GM21447 (cell line): ENCODE measurements around the gene PAXIP1.
A peak's percentile ranks its signal among the peaks of the same experiment; 100 is the strongest.

Experiments used
- ATAC-seq: cut with Tn5 transposase; IDR thresholded peaks from one replicate; pipeline ENCODE4 v1.9.1; 2021; ENCODE audit not compliant: unreplicated experiment

The PAXIP1 gene

GRCh38 chr7:154996101-154996500, 6.8 kb downstream of the PAXIP1 start:
- ATAC-seq = no peak

DNA sequence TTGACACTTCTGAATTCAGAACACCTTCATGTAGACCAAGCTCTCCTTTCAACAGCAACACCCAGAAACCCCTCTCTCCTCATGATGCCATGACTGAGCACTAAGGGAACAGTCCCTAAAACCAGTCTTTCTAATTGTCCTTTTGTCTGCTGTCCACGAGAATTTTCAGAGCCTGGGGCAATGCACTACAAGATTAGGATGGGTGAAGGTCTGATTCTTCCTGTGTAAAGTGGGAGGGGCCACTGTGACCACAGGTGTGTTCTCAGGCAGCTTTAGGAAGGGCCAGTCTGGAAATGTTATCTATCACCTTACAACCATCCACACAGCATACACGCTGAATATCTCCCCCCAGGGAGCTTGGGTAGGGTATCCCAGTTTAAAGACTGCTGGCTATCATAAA, 7.9 kb downstream of the PAXIP1 start:
- no peak for ATAC-seq

DNA sequence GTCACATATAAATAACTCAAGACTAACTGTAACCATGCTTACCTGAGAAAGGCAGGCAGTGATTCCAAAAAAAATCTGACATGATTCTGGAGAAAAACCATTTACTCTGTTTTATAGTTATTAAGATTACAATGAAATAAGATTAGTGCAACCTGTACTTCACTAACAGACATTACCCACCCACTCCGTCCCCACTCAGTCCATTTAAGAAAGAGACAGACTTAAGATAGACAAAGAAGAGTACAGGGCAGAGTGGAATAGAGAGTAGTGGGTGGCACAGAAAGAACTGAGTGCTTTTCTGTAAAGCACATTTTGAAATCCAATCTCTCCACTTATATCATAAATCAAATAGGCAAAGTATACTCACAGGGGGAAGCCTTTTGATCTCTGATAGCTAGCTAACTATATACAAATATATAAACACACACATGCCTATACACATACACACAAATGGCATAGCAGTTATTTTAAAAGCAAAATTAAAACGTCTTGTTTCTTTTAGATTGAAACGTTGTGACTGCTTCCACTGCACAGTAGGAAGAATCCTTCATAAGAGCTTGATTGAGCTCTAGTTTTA, 11.9 kb downstream of the PAXIP1 start:
- ATAC-seq = no peak

GRCh38 chr7:154987571-154987970, 15.4 kb downstream of the PAXIP1 start:
- no peak for ATAC-seq

- ATAC-seq = no peak
These were observed 16.6 kb downstream of the PAXIP1 start for GRCh38 chr7:154986200-154986945.

DNA sequence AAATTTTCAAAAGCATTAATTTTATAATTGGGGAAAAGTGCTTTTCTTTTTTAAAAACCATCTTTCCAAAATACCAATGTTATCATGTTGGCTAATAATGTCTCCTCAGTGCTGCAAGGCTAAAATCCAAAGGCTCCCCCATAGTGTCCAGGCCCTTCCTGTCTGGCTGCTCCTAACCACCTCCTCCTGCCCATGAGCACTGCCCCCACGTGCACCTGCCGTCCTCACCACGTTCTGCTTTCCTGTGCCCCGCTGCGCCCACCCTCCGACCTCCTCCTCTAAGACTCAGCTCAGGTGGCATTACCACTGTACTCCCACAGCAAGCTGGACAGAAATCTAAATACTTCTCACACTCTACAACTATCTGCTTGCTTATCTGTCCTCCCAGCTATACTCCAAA, 17.7 kb downstream of the PAXIP1 start:
- ATAC-seq = no peak

DNA sequence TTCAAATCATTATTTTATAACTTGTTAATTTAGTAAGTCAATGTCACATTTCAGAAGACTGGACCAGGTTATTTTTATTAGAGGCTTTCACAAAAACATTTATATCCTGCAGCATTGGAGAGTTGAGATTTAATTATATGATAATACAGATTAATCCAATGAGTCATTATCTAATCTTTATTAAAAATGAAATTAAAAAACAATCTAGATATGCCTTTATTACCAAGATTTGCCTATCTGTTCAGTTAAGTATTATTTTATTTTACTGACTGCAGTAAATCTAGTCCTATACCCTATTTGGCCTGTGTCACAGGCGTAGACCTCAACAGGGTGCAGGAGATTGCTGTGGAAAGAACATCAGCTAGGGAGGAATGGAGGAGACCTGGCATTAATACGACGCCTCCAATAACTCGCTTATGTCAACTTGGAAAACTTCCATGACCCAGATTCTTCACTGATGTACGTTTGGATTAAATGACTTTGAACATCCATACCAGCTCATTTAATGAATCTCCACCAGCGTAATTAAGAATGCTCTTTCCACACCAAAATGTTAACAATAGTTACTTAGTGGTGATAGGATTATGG, 18.2 kb downstream of the PAXIP1 start:
- no peak for ATAC-seq

- no peak for ATAC-seq
These were observed 24.9 kb downstream of the PAXIP1 start for GRCh38 chr7:154978017-154978416.

DNA sequence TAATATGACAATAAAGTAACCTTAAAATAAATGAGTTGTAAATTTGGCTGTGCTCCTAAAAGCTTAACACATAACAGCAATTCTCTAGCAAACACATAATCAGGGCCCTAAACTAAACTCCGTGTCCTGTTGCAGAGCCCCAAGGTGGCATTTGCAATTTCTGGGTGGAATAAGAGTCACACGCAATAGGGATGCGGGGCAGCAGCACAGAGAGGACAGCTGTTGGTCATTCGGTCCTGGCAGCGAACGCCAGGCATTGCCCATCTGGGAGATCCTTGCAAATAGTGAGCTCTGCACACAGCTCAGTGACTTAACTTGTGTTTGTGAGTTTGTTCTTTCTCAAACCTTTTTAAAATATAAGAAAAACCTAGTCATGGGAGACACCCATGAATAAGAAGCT, 25.7 kb downstream of the PAXIP1 start:
- ATAC-seq = no peak

DNA sequence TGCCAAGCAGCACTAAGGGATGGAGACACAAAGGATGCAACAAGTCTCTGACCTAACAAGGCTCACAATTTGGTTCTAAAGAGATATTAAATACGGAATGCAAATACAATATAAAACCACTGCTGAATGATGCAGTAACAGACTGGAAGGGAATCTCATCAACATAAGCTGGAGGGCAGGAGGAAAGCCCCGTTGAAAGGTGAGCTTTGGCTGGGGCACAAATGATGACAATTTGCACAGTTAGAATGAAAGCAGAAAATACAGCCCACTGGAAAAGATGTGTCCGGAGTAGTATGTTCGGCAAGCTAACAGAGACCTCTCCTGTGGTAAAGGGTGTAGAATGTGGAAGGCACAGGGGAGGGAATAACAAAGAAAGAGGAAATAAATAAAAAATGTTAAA, 26.1 kb downstream of the PAXIP1 start:
- no peak for ATAC-seq

GRCh38 chr7:154975984-154976383, 26.9 kb downstream of the PAXIP1 start:
- no peak for ATAC-seq

- ATAC-seq = no peak
These were observed 29.5 kb downstream of the PAXIP1 start for GRCh38 chr7:154973381-154973780.

GRCh38 chr7:154968336-154969001, 34.5 kb downstream of the PAXIP1 start:
- ATAC-seq = no peak

- no peak for ATAC-seq
These were observed 35.4 kb downstream of the PAXIP1 start for GRCh38 chr7:154967401-154967955.

- ATAC-seq = no peak
These were observed 37.9 kb downstream of the PAXIP1 start for GRCh38 chr7:154965014-154965413.

- no peak for ATAC-seq
These were observed 42.7 kb downstream of the PAXIP1 start for GRCh38 chr7:154960063-154960790.

- no peak for ATAC-seq
These were observed 46.5 kb downstream of the PAXIP1 start for GRCh38 chr7:154956427-154956826.

DNA sequence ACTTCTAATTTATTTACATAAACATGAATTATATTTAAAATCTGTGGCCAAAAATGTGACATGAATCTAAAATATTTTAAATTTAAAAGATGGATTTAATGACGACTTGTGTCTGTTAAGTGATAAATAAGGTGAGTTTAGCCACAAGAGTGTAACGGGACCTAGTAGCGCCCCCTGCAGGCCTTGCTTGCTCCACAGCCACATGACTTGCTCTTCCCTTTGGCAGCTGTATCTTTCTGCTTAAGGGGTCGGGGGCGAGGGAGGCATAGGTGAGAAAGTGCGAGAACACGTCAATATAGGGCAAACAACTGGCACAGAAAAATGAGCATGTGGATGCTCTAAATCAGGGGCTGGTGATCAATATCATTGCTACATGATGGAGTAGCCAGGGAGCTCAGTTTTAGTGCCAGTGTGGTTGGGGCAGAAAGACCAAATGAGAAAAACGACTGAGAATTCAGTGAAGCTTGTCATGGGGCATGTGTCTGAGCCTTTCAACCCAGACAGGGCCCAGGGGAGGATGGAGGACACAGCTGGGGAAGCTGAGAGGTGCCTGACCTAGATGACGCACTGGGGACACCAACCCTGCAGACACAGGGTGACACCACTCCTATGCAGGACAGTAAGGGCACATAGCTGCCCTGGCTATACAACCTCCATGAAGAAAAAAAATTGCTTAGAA, 49.8 kb downstream of the PAXIP1 start:
- peak; percentile 74 for ATAC-seq

DNA sequence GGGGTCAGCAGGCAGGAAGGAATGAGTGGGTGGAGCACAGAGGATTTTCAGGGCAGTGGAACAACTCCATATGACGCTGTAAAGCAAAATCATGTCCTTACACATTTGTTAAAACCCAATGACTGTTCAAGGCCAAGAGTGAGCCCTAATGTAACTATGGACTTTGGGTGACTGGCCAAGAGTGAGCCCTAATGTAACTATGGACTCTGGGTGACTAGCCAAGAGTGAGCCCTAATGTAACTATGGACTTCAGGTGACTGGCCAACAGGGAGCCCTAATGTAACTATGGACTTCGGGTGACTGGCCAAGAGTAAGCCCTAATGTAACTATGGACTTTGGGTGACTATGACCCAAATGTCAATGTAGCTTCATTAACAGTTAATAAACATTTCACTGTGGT, 52.0 kb downstream of the PAXIP1 start:
- ATAC-seq = no peak

DNA sequence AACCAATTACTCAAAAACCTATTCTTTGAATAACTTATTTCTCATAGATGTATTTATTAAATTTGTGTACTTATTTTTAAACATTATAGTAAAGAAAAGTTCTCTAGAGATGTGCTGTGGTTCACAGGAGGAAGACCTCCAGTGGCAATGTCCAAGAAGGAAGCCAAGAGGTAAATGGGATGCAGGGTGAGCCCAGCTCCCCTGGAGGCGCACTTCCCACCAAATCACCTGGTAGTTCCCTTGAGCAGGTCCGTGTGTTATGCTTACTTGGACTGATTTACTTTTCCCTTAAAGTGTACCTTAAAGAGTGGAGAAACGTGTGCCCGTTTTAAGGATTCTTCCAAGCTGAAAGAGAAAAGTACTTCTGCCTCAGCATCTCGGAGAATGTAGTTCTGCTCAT, 55.3 kb downstream of the PAXIP1 start:
- no peak for ATAC-seq
